BE2C (cell line): Measurements from ENCODE around the gene PDLIM1.

Experiments used
- DNase-seq: peaks from one replicate; pipeline ENCODE4 v3.0.0-alpha.2; 2020
- H3K27me3 ChIP-seq: fragments of 250-450 bp; sonication (Bioruptor Pico); 2 replicates; pipeline ENCODE4 v1.5.1; 2020; ENCODE audit warnings: mild to moderate bottlenecking
- H3K36me3 ChIP-seq: fragments of 250-450 bp; sonication (Bioruptor Pico); 2 replicates; pipeline ENCODE4 v1.5.1; 2020; ENCODE audit warnings: mild to moderate bottlenecking
- H3K4me1 ChIP-seq: fragments of 250-450 bp; sonication (Bioruptor Pico); 2 replicates; pipeline ENCODE4 v1.5.1; 2020
- H3K4me3 ChIP-seq: 2 replicates; pipeline ENCODE4 v1.5.1; 2011; ENCODE audit warnings: low read depth, low read length
- H3K9me3 ChIP-seq: fragments of 250-450 bp; sonication (Bioruptor Pico); 2 replicates; pipeline ENCODE4 v1.5.1; 2020
- TF ChIP-seq, protein P1 (sequence below): IDR thresholded peaks from 2 replicates; pipeline ENCODE4 v1.5.1; 2012; ENCODE audit warnings: mild to moderate bottlenecking, low read depth, low read length

PDLIM1 gene

DNA sequence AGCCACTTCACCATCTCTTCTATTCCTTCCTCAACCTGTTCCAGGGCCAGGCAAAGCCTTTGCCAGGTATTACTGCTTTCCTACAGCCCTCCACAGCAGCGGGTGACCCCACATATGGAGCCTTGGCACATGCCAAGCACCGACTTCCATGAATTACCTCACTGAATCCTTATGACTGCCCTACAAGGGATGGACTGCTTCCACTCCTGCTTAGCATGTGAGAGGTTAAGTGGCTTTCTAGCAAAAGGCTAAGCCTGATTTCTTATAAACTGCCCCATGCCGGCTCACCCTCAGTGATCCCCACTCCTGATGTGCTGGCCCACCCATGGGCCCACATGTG lies 44.0 kb upstream of the PDLIM1 start:
- no peaks in the 10 kb centered on the region for H3K4me1 ChIP-seq
- no peaks in the 10 kb centered on the region for H3K27me3 ChIP-seq
- no peak for DNase-seq
- H3K36me3 ChIP-seq = no peaks in the 10 kb centered on the region
- H3K4me3 ChIP-seq = no peak overlapping the region
- no peaks in the 10 kb centered on the region for H3K9me3 ChIP-seq
- TF ChIP-seq, protein P1, sequence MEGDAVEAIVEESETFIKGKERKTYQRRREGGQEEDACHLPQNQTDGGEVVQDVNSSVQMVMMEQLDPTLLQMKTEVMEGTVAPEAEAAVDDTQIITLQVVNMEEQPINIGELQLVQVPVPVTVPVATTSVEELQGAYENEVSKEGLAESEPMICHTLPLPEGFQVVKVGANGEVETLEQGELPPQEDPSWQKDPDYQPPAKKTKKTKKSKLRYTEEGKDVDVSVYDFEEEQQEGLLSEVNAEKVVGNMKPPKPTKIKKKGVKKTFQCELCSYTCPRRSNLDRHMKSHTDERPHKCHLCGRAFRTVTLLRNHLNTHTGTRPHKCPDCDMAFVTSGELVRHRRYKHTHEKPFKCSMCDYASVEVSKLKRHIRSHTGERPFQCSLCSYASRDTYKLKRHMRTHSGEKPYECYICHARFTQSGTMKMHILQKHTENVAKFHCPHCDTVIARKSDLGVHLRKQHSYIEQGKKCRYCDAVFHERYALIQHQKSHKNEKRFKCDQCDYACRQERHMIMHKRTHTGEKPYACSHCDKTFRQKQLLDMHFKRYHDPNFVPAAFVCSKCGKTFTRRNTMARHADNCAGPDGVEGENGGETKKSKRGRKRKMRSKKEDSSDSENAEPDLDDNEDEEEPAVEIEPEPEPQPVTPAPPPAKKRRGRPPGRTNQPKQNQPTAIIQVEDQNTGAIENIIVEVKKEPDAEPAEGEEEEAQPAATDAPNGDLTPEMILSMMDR = no peak

DNA sequence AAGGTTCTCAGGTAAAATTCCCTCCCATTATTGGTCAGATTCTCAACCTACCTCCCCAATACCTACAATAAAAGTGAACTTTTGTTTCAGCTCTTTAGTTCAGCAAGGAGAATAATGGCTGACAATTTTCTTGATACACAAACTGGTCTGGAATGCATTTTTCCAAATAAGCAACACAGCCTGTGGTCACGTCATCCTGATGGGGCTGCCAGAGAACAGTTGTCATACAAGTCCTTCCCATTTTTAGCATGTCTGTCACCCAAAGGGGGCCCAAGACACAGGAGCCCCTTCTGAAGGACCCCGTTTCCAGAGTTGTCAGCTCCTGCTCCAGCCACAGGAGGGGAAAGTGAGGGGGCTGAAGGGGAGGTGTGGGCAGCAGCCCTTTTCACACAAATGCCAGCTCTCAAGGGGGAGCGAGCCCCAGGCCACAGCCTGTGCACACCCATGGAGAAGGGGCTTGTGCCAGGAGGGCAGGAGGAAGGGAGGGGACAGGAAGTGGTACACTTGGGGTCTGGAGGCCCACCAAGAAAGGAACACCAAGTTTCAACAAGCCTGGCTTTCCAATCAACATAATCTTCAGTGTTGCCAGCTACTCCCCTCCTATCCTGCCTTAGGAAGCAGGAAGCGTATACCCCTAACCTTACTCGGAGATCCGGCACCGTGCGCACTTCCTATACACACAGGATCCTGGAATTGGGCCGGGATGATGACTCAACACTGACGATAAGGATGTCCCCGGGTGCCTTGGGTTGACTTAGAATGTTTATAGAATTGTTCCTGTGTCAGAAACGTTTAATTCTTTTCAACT lies 43.4 kb upstream of the PDLIM1 start:
- no peaks in the 10 kb centered on the region for H3K9me3 ChIP-seq
- no peak overlapping the region for H3K4me3 ChIP-seq
- TF ChIP-seq, protein P1 = no peak
- no peaks in the 10 kb centered on the region for H3K4me1 ChIP-seq
- no peak for DNase-seq
- H3K36me3 ChIP-seq = no peaks in the 10 kb centered on the region
- no peaks in the 10 kb centered on the region for H3K27me3 ChIP-seq

DNA sequence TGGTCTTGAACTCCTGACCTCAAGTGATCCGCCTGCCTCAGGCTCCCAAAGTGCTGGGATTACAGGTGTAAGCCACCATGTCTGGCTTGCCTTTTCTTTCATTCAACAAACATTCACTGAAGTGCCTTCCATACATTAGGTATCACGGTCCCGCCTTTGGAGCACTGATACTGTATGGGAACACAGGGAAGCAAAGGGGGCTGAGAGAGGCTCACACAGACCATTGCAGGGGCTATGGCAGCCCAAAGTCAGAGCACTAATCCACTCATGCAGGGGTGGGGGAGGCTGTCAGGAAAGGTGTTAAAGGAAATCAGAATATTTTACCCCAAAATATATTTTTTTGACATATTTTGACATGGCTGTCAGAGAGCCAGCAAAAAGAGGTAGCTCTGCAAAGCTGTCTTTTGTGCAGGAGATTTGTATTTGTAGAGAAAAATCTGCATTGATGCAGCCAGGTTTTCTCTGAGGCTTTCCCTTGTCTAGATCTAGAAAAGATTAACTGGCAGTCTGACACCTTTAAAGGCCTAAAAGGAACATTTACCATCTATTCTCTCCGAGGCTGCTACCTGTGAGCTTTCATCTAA lies 42.0 kb upstream of the PDLIM1 start:
- DNase-seq = no peak
- TF ChIP-seq, protein P1 = no peak
- Histone ChIP-seq H3K4me3 (no peak overlapping the region), H3K4me1 (no peaks in the 10 kb centered on the region), H3K36me3 (no peaks in the 10 kb centered on the region), H3K9me3 (no peaks in the 10 kb centered on the region), H3K27me3 (no peaks in the 10 kb centered on the region)

DNA sequence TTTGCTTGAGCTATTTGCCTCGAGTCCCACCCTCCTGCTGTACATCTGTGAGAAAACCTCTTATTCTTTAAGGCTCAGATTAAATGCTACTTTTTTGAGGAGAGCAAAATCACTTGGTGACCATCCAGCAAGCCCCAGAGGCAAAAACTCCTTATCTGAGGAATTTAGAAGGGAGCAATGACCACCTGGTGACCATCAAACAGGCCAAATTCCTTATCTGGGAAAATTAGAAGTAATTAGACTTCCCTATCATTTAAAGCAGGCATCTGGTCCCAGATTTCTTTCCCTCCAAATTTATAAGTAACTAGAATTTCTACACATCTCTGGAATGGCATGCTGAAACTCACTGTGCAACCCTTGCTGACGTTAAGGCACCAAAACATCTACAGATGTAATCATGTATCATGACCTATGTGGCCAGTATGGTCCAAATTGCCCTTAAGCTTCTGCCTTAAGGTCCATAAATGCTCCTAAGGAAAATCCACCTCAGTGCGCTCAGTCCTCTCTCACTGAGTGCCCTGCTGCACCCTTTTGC lies 40.9 kb upstream of the PDLIM1 start:
- H3K27me3 ChIP-seq = no peaks in the 10 kb centered on the region
- TF ChIP-seq, protein P1 = no peak
- H3K4me3 ChIP-seq = no peak overlapping the region
- DNase-seq = no peak
- H3K9me3 ChIP-seq = no peaks in the 10 kb centered on the region
- no peaks in the 10 kb centered on the region for H3K4me1 ChIP-seq
- no peaks in the 10 kb centered on the region for H3K36me3 ChIP-seq

DNA sequence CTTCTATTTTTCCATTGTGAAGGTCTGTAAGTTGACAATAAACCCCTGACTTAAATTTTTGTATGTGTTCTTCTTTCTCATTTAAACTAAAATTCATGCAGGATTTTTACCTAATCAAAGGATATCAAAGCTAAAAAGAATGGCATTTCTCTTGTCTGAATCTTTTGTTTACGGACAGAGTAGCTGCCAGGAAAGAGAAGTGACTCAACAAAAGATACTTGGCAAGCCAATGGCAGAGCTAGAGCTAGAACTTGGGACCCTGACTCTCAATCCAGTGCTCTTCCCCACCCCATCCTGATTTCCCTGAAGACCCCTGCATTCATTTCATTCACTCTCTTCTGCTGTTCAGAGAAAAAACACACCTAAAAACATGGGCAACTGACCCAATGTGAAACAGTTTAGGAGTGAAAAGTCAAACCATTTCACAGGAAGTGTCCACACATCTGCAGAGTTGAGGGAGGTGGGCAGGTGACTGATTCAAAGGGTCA lies 40.2 kb upstream of the PDLIM1 start:
- no peaks in the 10 kb centered on the region for H3K9me3 ChIP-seq
- no peak for DNase-seq
- no peak overlapping the region for H3K4me3 ChIP-seq
- TF ChIP-seq, protein P1 = no peak
- no peaks in the 10 kb centered on the region for H3K36me3 ChIP-seq
- H3K27me3 ChIP-seq = no peaks in the 10 kb centered on the region
- no peaks in the 10 kb centered on the region for H3K4me1 ChIP-seq

DNA sequence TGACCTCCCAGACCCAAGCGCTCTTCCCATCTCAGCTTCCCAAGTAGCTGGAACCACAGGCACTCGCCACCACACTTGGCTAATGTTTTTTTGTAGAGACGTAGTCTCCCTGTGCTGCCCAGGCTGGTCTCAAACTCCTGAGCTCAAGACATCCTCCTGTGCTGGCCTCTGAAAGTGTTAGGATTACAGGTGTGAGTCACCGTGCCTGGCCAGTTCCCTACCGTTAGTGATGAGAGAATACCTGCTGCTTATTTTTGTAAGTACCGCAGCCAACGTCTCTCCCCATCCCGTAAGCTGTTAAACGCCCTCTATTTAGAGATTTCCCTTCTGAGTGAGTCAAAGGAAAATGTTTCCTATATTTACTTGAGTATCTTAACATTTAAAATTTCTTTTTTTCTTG lies 38.5 kb upstream of the PDLIM1 start:
- Histone ChIP-seq H3K27me3 (no peaks in the 10 kb centered on the region), H3K9me3 (no peaks in the 10 kb centered on the region), H3K36me3 (no peaks in the 10 kb centered on the region), H3K4me1 (no peaks in the 10 kb centered on the region), H3K4me3 (no peak overlapping the region)
- no peak for DNase-seq
- TF ChIP-seq, protein P1 = no peak
